NCI-H510A treated with DMSO at 0.1 percent for 48 hours (cell line): ENCODE measurements around the gene SLIT1.

Experiments
- DNase-seq: peaks from one replicate; lab custom pipeline; 2025; lab: John Stamatoyannopoulos, UW

The SLIT1 gene

DNA sequence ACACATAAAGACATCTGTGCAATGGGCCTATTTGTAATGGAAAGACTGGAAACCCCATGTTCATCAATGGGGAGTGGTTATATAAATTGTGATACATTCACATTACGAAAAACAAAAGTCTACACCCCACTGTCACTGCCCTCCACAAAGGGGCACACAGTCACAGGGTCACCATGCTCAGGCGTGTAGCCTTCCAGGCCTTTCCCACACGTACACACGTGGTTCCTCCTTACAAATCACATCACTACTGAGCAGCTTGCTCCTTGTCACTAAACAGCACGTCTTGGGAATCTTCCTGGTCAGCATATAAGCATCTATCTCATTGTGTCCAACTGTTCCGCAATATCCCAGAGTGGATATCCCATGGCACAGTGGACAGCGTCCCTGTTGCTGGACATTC lies 163.1 kb downstream of the SLIT1 start:
- no peak for DNase-seq

DNA sequence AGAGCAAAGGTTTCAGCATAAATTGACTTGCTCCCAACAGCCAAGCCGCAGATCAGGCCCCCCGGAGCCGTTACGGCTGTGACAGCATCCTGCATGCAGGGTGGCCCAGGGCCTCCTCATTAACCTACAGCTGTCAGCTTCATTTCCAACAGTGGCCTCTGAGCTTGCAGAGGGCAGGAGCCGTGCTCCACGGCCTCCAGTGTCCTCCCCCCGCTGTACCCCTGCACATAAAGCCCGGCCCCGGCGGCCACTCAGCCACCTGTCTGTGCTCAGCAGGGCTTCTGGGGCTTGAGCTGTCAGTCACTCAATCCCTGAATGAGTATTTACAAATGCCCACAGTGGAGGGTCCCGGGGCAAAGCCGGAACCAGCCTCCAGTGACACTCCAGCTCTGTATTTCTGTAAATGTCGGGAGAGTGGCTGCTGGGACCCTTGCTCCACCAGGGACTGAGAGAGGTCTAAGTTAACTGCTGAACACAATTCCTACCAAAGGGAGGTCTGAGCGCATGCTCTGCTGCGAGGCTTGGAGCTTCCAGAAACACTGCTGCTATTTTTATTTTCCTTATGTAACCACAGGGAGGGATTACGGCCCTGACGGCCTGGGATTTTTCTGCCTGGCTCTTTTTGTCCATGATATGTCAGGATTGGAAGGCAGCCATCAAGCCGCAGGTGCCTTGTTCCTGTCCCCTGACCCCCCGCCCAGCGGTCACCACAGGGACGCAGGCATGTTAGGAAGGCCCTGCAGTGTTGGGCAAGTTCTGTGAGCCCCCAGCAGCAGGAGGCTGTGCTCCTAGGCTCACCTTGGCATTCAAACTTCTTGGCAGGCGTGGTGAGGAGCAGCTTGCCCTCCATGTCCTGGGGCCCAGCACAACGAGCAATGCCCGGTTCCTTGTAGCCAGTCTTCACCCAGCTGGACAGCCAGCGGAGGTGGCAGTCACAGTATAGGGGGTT lies 165.0 kb downstream of the SLIT1 start:
- DNase-seq = peak; percentile 84

DNA sequence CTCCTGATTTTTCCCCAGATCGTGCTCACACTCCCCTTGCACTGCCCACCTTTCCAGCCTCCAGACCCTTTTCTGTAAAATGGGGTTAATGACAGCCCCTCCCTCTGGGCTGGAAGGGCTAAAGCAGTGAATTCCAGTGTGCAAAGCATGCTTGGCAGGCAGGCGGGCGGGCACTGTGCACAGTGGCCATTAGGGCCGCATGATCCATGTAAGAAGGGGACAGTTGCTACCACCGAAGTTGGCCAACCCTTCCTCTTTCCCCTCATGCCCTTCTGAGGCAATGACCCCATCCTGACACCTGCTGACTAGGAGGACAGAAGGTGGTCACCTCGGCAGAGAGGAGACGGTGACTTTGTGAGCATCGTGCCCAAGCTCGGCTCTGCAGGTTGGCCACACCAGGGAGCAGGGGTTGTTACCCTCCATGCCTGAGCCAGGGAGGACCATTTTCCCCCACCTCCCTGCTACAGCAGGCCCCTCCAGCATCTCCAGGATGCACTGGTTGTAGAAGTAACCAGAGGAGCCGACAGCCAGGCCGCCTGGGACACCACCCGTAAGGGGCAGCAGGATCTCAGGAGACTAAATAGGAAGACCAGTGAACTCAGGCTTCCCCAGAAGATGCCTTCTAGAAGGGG lies 166.4 kb downstream of the SLIT1 start:
- no peak for DNase-seq

DNA sequence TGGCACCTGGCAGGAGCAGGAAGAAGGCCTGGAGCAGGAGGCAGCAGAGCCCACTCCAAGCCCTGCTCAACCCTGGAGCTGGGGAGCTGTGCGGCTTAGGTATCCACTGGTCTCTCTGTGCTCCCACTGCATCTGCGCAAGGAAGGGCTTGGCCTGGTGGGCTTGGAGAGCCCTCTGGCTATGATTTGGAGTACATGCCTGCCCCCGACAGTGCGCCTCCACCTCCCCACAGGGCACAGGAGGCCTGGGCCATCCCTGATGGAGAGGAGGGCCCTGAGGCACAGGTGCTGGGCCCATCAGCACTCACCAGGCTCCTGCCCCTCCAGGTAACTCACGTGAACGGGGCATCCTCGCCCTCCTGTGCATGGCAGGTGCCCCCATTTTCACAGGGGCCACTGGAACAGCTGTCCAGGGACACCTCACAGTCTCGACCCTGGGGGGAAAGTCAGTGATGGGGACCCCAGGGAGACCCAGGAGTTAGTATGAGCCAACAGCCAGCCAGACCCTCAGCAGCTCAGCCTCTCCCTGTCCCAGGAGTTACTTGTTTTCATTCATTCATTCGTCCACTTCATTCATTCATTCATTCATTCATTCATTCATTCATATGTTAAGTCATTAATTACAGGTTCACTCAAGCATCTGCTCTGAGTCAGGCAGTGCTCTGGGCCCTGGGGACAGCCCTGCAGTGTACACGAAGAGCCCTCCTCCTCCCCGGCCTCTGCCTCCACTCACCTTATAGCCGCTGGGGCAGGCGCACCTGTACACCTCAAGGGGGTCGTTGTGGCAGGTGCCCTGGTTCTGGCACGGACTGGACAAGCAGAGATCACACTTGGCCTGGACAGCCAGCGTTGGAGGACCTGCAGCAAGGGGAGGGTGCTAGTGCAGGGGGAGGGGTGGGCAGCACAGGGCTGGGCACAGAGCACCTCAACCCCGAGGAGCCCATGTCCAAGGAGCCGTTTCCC lies 167.2 kb downstream of the SLIT1 start:
- DNase-seq = no peak

DNA sequence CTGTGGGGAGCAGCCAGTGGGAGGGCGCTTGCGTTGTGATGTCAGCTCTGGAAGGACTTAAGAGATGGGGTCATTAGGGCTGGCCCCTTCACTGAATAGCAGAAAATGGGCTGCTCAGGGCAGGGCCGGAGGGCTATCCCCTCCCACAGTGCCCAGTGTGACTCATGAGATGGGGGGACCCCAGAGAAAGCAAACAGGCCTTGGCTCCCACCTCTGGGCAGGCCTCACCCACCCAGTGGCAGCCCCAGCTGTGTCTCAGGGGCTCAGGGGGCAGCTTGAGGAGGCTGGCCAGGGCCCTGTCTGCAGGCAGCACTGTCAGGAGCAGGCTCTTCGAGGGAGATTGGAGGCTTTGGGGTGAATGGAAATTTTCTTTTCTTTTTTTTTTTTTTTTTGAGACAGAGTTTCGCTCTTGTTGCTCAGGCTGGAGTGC lies 168.3 kb downstream of the SLIT1 start:
- no peak for DNase-seq

DNA sequence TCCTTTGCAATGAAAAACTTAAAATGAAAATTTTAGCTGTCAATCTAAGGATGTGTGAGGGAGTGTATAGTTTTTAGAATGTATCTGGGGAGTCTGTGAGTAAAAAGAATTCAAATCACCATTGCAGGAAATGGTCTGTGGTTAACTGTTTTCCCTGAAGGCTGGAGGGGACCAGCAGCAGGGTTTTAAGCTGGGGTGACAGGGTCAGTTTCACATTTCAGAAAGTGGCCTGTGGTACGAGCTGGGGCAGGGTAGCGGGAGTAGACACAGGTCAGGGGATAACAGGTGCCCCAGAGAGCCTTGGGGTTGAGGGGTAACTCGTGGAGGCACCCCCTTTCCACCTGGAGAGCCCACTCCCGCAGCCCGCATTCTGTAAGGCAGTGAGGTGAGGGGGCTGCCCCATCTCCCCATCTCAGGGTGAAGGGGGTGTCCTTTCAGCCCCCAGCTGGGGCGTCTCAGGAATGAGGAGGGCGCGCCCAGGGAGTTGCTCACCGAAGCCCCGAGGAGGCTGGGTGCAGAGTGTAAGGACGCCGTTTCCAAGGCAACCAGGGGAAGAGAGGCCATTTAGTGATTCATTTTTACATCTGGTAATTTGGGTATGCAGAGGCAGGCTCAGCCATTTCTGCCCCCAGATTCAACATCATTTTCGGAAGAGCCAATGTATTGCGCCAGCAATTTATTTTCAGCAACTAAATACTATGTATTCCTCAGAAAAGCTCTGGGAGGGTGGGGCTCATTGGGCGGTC lies 168.9 kb downstream of the SLIT1 start:
- DNase-seq = no peak

DNA sequence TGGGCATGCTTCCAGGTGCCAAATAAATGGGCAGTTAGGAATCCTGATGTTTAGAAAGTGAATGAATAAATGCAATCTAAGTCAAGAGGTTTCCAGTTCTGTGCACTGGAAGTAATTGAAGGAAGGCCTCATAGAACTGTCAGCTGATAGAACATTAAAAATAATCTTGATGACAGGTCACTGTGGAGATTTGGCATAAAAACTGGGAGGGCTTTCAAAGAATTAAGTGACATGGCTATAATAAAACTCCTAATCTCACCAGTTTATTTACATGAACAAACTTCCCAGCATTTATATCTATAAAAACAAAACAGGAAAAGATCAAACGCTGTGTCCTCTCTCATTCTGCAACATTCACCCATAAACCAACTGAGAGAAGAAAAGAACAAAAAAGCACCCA lies 170.5 kb downstream of the SLIT1 start:
- DNase-seq = no peak

DNA sequence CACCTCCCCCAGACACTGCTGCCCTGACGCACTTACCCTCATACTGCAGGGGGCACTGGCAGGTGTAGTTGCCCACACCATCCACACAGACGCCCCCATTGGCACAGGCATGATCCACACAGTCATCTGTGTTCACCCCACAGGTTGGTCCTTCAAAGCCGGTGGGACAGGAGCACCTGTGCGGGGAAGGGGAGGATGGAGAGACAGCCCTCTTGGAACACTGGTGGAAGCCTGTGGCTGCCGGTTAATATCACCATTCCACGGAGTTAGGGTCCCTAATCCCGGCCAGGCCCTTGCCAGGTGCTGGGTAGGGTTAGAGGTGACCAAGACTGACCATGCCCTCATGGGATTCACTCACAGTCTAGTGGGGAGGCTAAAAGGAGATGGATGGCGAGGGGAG lies 171.8 kb downstream of the SLIT1 start:
- no peak for DNase-seq

DNA sequence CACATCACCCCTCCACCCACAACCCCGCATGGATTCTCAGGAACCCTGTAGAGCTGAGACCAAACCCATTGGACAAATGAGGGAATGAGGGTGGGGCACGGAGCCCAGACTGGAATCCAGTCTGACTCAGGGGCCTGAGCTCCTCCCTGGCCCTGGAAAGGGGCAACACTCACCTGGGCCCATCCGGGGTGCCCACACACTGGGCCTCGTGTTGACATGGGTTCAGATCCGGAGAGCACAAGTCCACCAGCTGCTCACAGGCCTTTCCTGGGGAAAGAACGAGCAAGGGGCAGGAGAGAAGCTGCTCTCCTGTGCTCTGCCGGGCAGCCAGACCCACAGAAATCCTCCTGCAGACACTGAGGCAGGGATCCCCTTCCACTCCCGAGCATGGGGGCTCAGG lies 172.2 kb downstream of the SLIT1 start:
- DNase-seq = no peak

DNA sequence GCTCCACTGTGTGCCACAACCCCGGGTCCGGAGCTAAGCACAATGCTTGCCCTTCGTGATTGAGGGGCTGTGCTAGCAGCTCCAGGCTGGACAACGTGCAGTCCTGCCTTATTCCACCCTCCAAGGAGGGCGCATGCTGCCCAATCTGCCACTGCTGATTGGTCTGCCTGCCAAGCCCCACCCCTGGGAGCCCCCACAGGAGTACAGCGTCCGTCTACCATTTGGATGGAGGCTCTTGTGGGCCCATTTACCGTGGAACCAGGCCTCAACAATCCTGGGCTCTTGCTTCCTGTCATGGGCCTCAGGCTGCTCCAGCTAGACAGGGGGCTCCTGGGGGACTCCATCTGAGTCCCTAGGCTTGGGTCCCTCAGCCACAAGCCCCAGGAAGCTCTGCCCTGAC lies 173.3 kb downstream of the SLIT1 start:
- no peak for DNase-seq

DNA sequence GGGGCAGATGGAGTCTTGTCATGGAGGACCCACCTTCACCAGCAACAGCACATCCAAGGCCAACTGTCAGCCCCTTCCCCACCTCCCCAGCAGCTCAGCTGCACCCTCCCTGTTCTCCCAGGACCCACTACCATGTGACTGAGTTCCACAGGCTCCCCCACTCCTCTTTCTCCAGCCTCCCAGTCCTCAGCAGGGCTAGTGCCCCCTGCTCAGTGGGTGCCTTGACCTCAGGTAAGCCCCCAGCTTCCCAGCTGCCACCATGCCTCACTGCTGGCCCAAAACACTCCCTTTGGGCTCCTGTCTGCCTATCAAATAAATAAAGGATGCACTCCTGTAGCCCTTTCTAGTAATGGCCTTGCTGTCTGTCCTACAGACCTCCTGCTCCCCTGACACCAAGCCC lies 174.4 kb downstream of the SLIT1 start:
- no peak for DNase-seq

DNA sequence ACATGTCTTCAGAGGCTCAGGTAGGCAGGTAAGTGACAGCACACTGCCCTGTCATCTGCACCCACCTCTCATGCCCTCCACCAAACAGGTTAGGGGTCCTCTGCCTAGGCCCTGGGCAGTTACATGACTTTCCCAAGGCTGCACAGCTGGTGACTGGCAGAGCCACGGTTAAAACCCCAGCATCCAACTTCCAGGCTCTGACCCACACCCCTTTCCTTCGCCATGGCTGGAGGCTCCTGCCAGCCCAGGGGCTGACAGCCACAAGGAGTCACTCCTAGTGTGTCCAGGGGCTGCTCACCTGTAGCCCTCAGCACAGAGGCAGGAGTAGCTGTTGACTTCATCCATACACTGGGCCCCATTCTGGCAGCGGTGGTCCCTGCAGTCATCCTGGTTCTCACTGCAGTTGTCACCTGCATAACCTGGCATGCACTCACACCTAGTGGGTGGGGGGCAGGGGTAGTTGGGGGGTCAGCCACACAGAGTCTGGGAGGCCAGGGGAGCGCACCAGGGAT lies 175.0 kb downstream of the SLIT1 start:
- no peak for DNase-seq

DNA sequence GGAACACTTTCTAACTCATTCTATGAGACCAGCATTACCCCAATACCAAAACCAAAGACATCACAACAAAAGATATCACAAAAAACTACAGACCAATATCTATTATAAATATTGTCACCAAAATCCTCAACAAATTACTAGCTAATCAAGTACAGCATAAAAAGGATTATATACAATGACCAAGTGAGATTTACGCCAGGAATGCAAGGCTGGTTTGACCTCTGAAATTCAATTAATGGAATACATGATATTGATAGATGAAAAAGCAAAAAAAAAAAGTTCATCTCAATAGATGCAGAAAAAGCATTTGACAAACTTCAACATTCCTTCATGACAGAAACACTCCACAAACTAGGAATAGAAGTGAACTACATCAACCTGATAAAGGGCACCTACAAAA lies 178.3 kb downstream of the SLIT1 start:
- no peak for DNase-seq

DNA sequence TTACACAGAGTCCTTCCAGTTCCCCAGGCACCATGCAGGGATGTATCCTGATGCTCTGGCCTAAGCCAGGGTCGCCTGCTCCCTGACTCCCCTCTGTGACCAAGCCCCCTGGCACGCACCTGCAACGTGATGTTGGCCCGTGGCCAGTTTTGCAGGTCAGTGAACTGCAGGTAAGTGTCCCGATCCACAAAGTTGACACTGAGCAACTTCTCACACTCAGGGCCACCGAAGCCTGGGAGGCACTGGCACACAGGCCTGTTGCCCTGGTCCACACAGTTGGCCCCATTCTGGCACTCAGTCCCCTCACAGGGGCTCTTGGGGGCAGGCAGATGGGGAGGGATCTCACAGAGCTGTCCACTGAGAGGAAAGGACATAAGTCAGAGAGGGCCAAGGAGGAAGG lies 179.4 kb downstream of the SLIT1 start:
- no peak for DNase-seq

DNA sequence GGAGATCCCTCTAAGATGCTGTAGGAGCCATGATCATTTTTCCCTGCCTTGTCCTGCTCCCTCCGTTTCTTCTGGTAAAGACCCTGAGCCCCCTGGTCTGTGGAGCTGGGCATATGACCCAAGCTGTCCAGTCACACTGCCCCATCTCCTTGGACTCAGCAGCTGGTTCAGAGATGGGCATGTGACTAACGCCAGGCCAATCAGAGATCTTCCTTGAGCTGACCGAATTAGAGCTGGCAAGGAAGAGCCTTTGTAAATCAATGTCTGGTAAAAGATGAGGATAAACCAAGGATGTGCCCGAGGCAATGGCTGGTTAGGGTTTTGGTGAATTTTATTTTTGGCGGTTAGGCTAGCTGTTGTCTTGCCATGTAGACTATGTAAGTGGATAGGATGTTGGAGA lies 180.4 kb downstream of the SLIT1 start:
- DNase-seq = no peak

DNA sequence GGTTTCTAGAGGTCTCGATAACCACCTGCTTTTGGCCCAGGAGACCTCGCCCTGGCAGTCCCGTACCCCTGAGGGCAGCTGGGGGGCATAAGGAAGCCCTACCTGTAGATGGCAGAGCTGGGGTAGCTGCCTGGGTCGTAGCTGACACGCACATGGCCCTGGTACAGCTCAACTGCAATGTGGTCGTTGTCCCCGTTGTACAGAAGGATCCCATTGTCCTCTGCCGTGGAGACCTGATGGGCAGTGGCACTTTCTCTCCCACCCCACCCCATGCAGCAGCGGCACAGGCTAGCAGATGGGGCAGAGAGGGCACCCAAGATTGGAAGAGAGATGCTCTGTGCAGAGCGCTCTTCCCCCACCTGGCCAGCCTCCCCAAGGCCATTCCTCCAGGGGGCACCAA lies 181.2 kb downstream of the SLIT1 start:
- no peak for DNase-seq

DNA sequence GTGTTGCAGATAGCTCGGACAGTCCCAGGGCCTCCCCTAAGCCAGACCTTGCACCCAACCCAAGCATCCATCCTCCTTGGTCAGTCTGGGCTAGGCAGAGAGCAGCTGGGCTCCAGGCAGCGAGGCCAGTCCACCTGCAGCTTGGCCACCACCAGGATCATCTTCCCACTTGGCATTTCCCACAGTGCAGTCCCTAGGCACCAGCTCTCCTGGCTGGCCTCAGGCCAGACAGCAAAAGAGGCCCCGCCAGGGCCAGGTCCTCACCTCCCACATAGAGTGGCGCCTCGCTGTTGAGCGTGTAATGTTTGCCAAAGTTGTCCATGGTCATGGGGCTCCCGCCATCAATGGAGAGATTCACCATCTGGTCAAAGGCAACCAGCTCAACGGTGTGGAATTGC lies 182.0 kb downstream of the SLIT1 start:
- DNase-seq = peak; percentile 27

DNA sequence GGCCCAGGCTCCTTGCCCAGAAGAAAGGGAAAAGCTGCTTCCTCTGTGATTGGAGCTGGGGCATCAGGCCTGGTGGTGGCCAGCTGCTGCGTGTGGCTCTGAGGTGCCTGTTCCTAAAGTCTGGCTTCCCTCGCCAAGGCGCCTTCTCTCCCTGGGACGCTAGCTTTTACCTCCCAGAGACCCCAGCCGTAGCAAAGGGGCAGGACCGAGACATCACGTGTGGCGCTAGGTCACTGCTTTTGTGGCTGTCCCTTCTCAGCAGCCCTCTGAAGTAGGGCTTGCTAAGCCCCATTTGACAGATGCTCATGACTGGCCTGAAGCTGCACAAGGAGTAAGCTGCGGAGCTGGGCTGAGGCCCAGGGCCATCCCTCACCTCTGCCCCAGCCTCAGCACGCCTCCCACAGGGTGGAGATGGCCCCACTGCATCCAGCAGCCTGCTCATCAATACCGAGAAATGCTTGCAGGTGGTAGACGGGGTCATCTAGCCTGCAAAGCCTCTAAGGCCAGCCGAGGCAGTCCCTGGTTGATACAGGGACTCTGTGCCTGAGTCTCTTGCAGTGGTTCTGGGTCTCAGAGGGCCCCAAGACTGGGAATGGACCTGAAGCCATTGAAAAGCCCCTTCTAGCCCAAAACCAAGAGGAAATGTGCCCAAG lies 182.5 kb downstream of the SLIT1 start:
- DNase-seq = no peak

DNA sequence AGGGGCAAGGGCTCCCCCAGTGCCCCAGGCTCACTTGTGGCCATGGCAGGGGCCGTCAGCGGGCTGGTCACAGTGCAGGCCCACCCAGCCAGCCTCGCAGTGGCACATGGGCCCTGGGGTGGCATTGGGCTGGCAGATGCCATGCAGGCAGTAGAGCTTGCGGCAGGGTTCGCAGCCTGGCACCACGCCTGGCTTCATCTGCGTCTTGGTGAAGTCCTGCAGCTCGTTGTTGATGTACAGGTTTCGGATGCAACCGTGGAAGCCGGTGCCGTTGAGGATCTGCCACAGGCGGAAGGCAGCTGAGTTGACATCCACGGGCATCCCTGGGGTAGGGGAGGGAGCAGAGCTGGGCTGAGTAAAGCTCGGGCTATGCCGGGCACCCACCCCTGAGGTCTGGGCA lies 183.1 kb downstream of the SLIT1 start:
- no peak for DNase-seq

DNA sequence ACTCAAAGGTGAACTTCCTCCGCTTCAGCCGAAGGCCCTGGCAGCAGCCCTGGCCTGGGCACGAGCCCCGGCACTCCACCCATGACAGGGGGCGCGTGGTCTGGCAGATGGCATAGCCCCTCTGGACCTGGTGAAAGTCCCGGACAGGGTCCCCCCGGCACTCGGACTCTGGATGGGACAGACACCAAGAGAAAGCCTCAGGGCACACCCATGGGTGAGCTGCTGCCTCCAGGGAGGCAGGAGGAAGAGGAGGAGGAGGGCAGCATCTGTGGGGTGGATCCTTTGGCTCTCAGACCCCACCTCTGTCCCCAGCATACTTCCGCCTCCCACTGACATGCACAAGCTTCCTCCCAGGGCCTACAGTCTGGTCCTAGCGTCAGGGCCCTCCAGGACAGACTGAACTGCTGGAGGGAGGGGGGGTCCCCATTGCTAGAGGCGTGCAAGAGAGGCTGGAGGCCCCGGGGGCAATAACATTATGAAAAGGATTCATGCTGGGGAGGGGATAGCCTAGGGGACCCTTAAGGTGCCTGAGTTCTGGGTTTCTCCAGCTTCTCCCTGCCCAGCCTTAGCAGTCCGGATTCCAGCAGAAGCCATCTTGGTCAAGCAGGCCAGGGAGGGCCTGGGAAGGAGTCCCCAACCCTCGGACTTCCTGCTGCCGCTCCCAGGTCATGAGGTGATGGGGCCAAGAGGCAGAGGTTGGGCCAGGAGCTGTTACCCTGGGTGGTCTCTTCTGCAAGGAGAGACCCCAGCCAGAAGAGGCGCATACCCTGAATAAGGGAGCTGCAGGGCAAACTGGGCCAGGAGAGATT lies 184.4 kb downstream of the SLIT1 start:
- no peak for DNase-seq
